Neural progenitor cell (in vitro differentiated cells): Measurements from ENCODE around the gene FRA10AC1.

Experiments used
- CTCF ChIP-seq: fragments of 200-600 bp; sonication (generic); IDR thresholded peaks from 2 replicates; pipeline ENCODE4 v1.5.1; 2017; ENCODE audit warnings: antibody characterized with exemption, mild to moderate bottlenecking
- EZH2 ChIP-seq: fragments of 200-600 bp; sonication (generic); IDR thresholded peaks from 2 replicates; pipeline ENCODE4 v1.6.1; 2017; ENCODE audit warnings: antibody characterized with exemption, mild to moderate bottlenecking, moderate library complexity

GRCh38 chr10:93628858-93629257 is 73.5 kb downstream of the FRA10AC1 start:
- TF ChIP-seq EZH2 (no peak), CTCF (no peak)
